Activated CD8-positive, alpha-beta memory T cell treated with anti-CD3 and anti-CD28 coated beads, Interleukin-2, amount 50 U/mL, for 1 hour (primary cell): ENCODE results near the gene OR8J3.
"Not testable (repeated sequence)": the region's sequence is repeated elsewhere in the genome, so short reads cannot be mapped to it uniquely, and the experiment has no call there.

Experiments
- DNase-seq: peaks from one replicate; pipeline ENCODE4 v3.0.0-alpha.2; 2020; ENCODE audit errors: extremely low read depth

The OR8J3 gene

GRCh38 chr11:56140151-56140661, at the start of gene OR8J3:
TSS of gene OR8J3 (minus strand) at chr11:56140201. CDS start at chr11:56137718, 2,483 bp downstream.
- DNase-seq = no peak

GRCh38 chr11:56188602-56189001, 48.6 kb upstream of the OR8J3 start:
- no peak for DNase-seq

GRCh38 chr11:56183459-56183858, 43.5 kb upstream of the OR8J3 start:
- DNase-seq = no peak

GRCh38 chr11:56176318-56176717, 36.3 kb upstream of the OR8J3 start, which contains the start of gene OR5J2:
TSS of gene OR5J2 (plus strand) at chr11:56176618. CDS start at chr11:56176618, 0 bp downstream.
- DNase-seq = no peak

- no peak for DNase-seq
Measured at GRCh38 chr11:56172256-56172830, 32.3 kb upstream of the OR8J3 start.

- no peak for DNase-seq
Measured at GRCh38 chr11:56163804-56164203, 23.8 kb upstream of the OR8J3 start.

DNA sequence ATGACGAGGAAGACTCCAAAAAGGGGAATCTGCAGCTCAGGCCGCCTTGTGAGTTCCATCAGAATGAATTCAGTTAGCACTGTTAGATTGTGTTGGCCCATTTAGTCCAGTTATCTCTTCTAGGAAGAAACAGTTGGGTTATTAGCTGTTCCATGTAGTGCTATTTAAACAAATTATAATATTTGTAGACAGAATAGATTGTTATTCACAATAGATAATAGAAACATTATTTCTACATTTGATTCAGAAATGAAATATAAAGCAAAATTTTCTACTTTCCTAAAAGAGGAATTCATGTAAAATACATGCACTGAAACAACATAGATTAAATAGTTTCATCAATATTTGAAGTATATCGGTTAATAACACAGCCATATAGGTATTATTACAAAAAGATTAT, 20.2 kb upstream of the OR8J3 start, which contains the start of gene OR8K5:
TSS of gene OR8K5 (minus strand) at position 101 of the 400 bp plus-strand sequence. CDS start at position 101, 0 bp downstream.
- no peak for DNase-seq

DNA sequence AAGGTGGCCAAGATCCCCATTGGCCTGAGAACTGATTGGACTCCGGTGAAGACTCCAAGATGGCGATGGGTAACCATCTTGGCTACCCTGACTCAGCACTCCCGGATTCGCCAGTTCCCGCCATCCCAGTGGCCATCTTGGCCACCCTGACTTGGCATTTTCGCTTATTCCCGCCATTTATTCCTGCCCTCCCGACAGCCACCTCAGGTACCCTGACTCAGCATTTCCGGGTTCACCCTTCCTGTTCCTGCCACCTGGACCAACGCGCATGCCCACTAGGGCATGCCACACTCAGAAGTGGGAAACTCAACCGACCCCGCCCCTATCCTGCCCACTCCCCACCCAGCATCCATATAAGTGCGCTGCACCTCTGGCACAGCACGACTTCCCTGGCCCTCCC, 12.3 kb upstream of the OR8J3 start:
- DNase-seq = no peak

DNA sequence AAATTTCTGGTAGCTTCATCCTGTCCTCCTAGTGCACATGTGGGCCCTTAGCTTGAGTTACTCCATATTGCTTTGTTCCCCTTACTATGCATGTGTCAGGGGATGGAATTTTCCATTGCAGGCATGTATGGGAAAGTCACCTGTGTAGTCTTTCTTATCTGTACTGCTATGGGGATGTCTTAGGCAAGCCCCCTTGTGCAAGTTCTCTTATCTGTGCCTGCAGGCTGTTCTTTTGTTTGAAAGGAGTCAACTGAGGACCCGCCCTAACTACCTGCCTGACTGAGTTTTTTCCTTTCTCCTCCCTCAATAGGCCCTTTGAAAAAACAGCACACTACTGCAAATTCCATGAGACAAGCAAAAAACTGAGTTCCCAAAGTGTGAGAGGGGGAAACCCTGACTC, 11.4 kb upstream of the OR8J3 start:
- no peak for DNase-seq

GRCh38 chr11:56143681-56144080, 3.7 kb upstream of the OR8J3 start:
- DNase-seq = not testable (repeated sequence)

GRCh38 chr11:56122073-56122472, 17.9 kb downstream of the OR8J3 start, which contains the start of gene OR8H3:
TSS of gene OR8H3 (plus strand) at chr11:56122373. CDS start at chr11:56122373, 0 bp downstream.
- DNase-seq = no peak

- no peak for DNase-seq
Measured at GRCh38 chr11:56103210-56103737, 36.7 kb downstream of the OR8J3 start, which contains the start of gene OR8H2. TSS of gene OR8H2 (plus strand) at chr11:56103687. CDS start at chr11:56105043, 1,356 bp downstream.

DNA sequence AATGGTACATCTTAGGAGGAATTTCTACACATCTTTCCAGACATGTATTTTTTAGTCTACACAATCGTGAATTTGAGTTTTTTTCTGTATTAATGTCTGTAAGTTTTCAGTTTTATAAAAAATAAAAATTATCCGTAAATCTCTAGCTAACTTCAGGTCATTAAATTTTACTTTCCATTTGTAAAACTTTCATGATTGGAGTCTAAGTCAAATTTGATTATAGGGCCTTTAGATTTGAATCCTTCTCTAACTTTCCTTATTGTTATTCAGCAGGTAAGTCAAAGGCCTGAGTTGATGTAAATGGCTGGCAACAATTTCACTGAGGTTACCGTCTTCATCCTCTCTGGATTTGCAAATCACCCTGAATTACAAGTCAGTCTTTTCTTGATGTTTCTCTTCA, 47.0 kb downstream of the OR8J3 start, which contains the start of gene OR8I2:
TSS of gene OR8I2 (plus strand) at position 301 of the 400 bp plus-strand sequence. CDS start at position 301, 0 bp downstream.
- no peak for DNase-seq

DNA sequence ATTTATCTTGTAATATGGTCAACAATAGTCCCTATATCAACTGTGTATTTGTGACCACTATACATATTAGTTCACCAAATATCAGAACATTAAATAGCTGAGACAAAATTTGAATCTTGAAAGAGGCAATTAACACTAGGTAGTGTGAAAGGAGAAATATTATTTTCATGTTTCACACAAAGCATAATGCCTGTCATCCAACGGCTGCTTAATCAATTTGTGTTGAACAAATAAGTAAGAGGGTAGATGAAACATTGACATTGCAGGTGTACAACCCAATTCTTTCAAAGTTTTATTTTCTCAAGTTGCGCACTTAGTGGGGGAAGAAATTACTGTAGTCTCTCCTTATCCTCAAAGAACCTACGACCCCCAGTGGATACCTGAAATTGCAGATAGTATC, 50.3 kb downstream of the OR8J3 start:
- DNase-seq = no peak
